A673 (cell line): ENCODE results near the gene THSD4.

Experiments used
- CTCF ChIP-seq: fragments of 300-800, 200-600 bp; sonication (generic); conservative IDR thresholded peaks from 2 replicates; pipeline ENCODE4 v1.5.1; 2017; ENCODE audit warnings: low read depth, mild to moderate bottlenecking, antibody characterized with exemption, low read length, moderate library complexity, mixed read lengths
- EZH2 ChIP-seq: fragments of 200-600 bp; sonication (generic); IDR thresholded peaks from 2 replicates; pipeline ENCODE4 v1.6.1; 2017; ENCODE audit warnings: borderline replicate concordance, low read depth, mild to moderate bottlenecking, mixed read lengths, antibody characterized with exemption, low read length; ENCODE audit not compliant: poor library complexity, severe bottlenecking

- TF ChIP-seq EZH2 (no peak), CTCF (no peak)
Measured at GRCh38 chr15:71452893-71453292, 337.6 kb downstream of the THSD4 start.
